Astrocyte (in vitro differentiated cells and primary cell): ENCODE measurements around the gene SLC25A48. TPM values are rescaled to one million over a fixed set of nuclear protein-coding genes. Genes with fewer than 3 reads are reported as not detected.

ENCODE experiments used
- DNase-seq: peaks from one replicate; pipeline ENCODE4 v3.0.0-alpha.2; 2010; ENCODE audit warnings: low read depth
- FAIRE-seq: peaks from 2 replicates; lab custom pipeline; 2011; peaks lifted over from hg19 to GRCh38; lab: Jason Lieb, UNC
- H2AFZ ChIP-seq: 2 replicates; pipeline ENCODE4 v1.6.0; 2012; ENCODE audit warnings: low read depth, low read length, inconsistent platforms
- H3K27ac ChIP-seq: 2 replicates; pipeline ENCODE4 v1.5.1; 2011; ENCODE audit warnings: low read depth, low read length, inconsistent platforms
- H3K27me3 ChIP-seq: 2 replicates; pipeline ENCODE4 v1.6.0; 2011; ENCODE audit warnings: low read length, inconsistent platforms; ENCODE audit not compliant: insufficient read depth
- H3K36me3 ChIP-seq: 2 replicates; pipeline ENCODE4 v1.5.1; 2011; ENCODE audit warnings: low read length, inconsistent platforms; ENCODE audit not compliant: insufficient read depth
- H3K4me1 ChIP-seq: 2 replicates; pipeline ENCODE4 v1.5.1; 2011; ENCODE audit warnings: low read length, inconsistent platforms; ENCODE audit not compliant: insufficient read depth
- H3K4me2 ChIP-seq: 2 replicates; pipeline ENCODE4 v1.6.0; 2012; ENCODE audit warnings: low read length, inconsistent platforms
- H3K4me3 ChIP-seq: 2 replicates; pipeline ENCODE4 v1.5.1; 2011; ENCODE audit warnings: low read depth, mild to moderate bottlenecking, low read length, inconsistent platforms; ENCODE audit not compliant: insufficient read depth
- H3K79me2 ChIP-seq: 2 replicates; pipeline ENCODE4 v1.6.0; 2012; ENCODE audit warnings: mild to moderate bottlenecking, low read length, inconsistent platforms; ENCODE audit not compliant: insufficient read depth
- H3K9ac ChIP-seq: 2 replicates; pipeline ENCODE4 v1.6.0; 2012; ENCODE audit warnings: mild to moderate bottlenecking, low read length, inconsistent platforms
- H3K9me3 ChIP-seq: 2 replicates; pipeline ENCODE4 v1.5.1; 2012; ENCODE audit warnings: low read depth, mild to moderate bottlenecking, low read length, inconsistent platforms; ENCODE audit not compliant: insufficient read depth
- H4K20me1 ChIP-seq: 2 replicates; pipeline ENCODE4 v1.6.0; 2012; ENCODE audit warnings: low read length, inconsistent platforms; ENCODE audit not compliant: insufficient read depth
- H3K27ac Mint-ChIP-seq: one replicate; pipeline ENCODE4 v1.8.0; 2021; ENCODE audit warnings: mild to moderate bottlenecking, mixed read lengths; ENCODE audit not compliant: unreplicated experiment
- H3K27me3 Mint-ChIP-seq: one replicate; pipeline ENCODE4 v1.8.0; 2021; ENCODE audit warnings: low read depth, mixed read lengths; ENCODE audit not compliant: unreplicated experiment
- H3K36me3 Mint-ChIP-seq: one replicate; pipeline ENCODE4 v1.8.0; 2021; ENCODE audit warnings: low read depth, mixed read lengths; ENCODE audit not compliant: unreplicated experiment
- H3K4me1 Mint-ChIP-seq: one replicate; pipeline ENCODE4 v1.8.0; 2021; ENCODE audit warnings: low read depth, mixed read lengths; ENCODE audit not compliant: unreplicated experiment
- H3K4me3 Mint-ChIP-seq: one replicate; pipeline ENCODE4 v1.8.0; 2021; ENCODE audit warnings: mild to moderate bottlenecking, moderate library complexity, mixed read lengths; ENCODE audit not compliant: unreplicated experiment
- H3K9me3 Mint-ChIP-seq: one replicate; pipeline ENCODE4 v1.8.0; 2021; ENCODE audit warnings: mild to moderate bottlenecking, mixed read lengths; ENCODE audit not compliant: unreplicated experiment
- EZH2 ChIP-seq: IDR thresholded peaks from 2 replicates; pipeline ENCODE4 v1.6.1; 2012; ENCODE audit warnings: mild to moderate bottlenecking, low read length, inconsistent platforms; ENCODE audit not compliant: insufficient read depth
- total RNA-seq: library from RNA; stranded (reverse); gene quantifications from 2 replicates; pipeline ENCODE4 v1.2.1, GENCODE V29; 2021
- TF ChIP-seq, protein P1 (sequence below): IDR thresholded peaks from 2 replicates; pipeline ENCODE4 v1.5.1; 2011; ENCODE audit warnings: low read depth, mild to moderate bottlenecking, inconsistent platforms, low read length, moderate library complexity; ENCODE audit not compliant: insufficient read depth

Gene SLC25A48
- total RNA-seq, 1 donor from 2014 or later: not detected

DNA sequence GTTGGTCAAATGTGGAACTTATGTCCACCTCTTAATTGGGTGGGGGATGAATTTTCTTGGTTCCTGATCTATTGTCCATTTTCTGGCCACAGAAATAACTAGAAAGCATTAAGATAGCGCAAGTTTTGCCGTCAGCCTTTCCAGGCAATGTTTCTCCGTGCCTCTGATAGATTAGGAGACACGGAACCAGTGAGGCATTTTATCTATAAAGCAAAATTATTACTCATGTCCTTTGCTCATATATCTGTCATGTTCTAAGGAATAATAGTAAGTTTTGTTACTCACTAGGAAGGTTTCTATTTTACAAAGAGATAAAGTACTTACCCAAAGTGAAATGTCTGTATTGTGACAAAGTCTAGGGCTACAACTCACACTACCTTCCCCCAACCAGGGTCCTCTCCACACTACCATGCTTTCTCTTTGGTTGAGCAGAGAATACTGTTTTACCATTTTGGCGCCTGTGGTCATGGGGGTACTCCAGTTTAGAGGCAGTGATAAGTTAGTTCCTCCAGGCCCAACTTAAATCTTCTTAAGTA, 81.1 kb downstream of the SLC25A48 start:
- Histone ChIP-seq H3K27ac (no peak overlapping the region), H3K27me3 (peaks cover 54% of the 10 kb centered on the region), H3K9ac (no peak overlapping the region), H3K79me2 (no peaks in the 10 kb centered on the region), H4K20me1 (no peaks in the 10 kb centered on the region), H3K9me3 (no peaks in the 10 kb centered on the region), H3K4me1 (no peaks in the 10 kb centered on the region), H3K4me2 (no peak overlapping the region), H2AFZ (no peak overlapping the region), H3K4me3 (no peak overlapping the region), H3K36me3 (no peaks in the 10 kb centered on the region)
- TF ChIP-seq, protein P1, sequence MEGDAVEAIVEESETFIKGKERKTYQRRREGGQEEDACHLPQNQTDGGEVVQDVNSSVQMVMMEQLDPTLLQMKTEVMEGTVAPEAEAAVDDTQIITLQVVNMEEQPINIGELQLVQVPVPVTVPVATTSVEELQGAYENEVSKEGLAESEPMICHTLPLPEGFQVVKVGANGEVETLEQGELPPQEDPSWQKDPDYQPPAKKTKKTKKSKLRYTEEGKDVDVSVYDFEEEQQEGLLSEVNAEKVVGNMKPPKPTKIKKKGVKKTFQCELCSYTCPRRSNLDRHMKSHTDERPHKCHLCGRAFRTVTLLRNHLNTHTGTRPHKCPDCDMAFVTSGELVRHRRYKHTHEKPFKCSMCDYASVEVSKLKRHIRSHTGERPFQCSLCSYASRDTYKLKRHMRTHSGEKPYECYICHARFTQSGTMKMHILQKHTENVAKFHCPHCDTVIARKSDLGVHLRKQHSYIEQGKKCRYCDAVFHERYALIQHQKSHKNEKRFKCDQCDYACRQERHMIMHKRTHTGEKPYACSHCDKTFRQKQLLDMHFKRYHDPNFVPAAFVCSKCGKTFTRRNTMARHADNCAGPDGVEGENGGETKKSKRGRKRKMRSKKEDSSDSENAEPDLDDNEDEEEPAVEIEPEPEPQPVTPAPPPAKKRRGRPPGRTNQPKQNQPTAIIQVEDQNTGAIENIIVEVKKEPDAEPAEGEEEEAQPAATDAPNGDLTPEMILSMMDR: no peak
- TF ChIP-seq EZH2: no peak
- no peak overlapping the region for H3K4me3 Mint-ChIP-seq
- peaks cover 69% of the 10 kb centered on the region for H3K27me3 Mint-ChIP-seq
- FAIRE-seq (no peak), DNase-seq (no peak)
- H3K36me3 Mint-ChIP-seq: no peaks in the 10 kb centered on the region
- no peaks in the 10 kb centered on the region for H3K4me1 Mint-ChIP-seq
- H3K27ac Mint-ChIP-seq: no peak overlapping the region
- H3K9me3 Mint-ChIP-seq: no peaks in the 10 kb centered on the region

DNA sequence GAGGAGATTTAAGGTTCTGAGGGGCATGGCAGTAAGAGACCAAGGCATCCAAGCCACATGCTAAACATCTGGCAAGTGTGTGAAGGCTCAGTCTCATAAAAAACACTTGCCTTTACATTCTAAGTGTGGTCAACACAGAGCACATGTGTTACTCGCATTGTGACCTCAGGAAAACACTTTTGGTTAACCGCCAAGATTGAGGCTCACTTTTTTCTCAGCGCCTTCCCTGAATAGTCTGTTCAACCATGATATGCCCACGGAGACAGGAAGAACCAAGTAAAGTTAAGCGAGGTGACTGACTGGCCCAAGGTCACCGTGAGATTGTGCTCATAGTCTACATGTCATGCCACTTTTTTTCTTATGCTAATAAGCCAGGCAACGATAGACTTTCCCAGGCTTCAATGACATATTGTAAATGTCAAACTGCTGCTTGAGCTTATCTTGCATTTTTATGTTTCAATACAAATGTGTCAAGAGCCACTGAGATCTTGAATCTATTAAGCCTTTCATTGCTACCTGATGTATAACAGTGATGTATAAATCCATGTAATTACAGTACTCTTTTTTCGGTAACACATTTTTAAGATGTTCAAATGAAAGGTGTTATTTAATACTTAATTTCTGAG, 82.3 kb downstream of the SLC25A48 start:
- H3K4me3 ChIP-seq: no peak overlapping the region
- Mint-ChIP-seq H3K36me3 (no peaks in the 10 kb centered on the region), H3K9me3 (no peaks in the 10 kb centered on the region), H3K4me3 (no peak overlapping the region), H3K27me3 (peaks cover 57% of the 10 kb centered on the region), H3K27ac (no peak overlapping the region), H3K4me1 (no peaks in the 10 kb centered on the region)
- H4K20me1 ChIP-seq: no peaks in the 10 kb centered on the region
- no peaks in the 10 kb centered on the region for H3K36me3 ChIP-seq
- DNase-seq (no peak), FAIRE-seq (no peak)
- peaks cover 46% of the 10 kb centered on the region for H3K27me3 ChIP-seq
- H3K4me1 ChIP-seq: no peaks in the 10 kb centered on the region
- no peak overlapping the region for H3K27ac ChIP-seq
- no peak overlapping the region for H2AFZ ChIP-seq
- TF ChIP-seq EZH2: no peak
- TF ChIP-seq, protein P1: no peak
- no peaks in the 10 kb centered on the region for H3K79me2 ChIP-seq
- H3K9ac ChIP-seq: no peak overlapping the region
- H3K4me2 ChIP-seq: no peak overlapping the region
- no peaks in the 10 kb centered on the region for H3K9me3 ChIP-seq

DNA sequence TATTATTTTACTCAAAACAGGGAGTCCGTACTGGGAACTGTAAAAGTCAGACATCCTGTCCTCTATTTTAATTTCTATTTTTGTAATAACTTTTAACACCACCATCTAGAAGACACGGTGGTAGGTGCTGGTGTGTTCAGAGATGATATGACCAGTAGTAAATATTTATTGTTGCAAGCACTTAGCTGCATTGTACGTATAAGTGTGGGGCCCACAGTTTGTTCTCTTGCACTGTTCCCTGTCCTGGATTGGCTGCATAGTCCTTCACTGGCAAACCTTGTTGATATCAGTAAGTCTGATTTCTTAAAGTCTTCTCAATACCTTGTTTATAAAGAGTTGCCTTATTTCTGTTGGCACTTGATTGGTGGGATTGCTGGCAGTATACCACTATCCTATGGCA, 85.7 kb downstream of the SLC25A48 start:
- Histone ChIP-seq H3K4me1 (no peaks in the 10 kb centered on the region), H3K27ac (no peak overlapping the region), H3K9ac (no peak overlapping the region), H3K4me3 (no peak overlapping the region), H3K4me2 (no peak overlapping the region), H3K36me3 (no peaks in the 10 kb centered on the region), H2AFZ (no peak overlapping the region), H3K79me2 (no peaks in the 10 kb centered on the region), H3K9me3 (peaks cover 3% of the 10 kb centered on the region), H3K27me3 (peaks cover 48% of the 10 kb centered on the region), H4K20me1 (no peaks in the 10 kb centered on the region)
- Mint-ChIP-seq H3K36me3 (no peaks in the 10 kb centered on the region), H3K4me3 (no peak overlapping the region), H3K4me1 (peaks cover 2% of the 10 kb centered on the region), H3K27me3 (peaks cover 57% of the 10 kb centered on the region), H3K9me3 (no peaks in the 10 kb centered on the region), H3K27ac (no peak overlapping the region)
- FAIRE-seq: no peak
- TF ChIP-seq, protein P1: no peak
- TF ChIP-seq EZH2: no peak
- no peak for DNase-seq
